A673 (cell line): Measurements from ENCODE around the gene GALNT10.

ENCODE experiments used
- EZH2 ChIP-seq: fragments of 200-600 bp; sonication (generic); IDR thresholded peaks from 2 replicates; pipeline ENCODE4 v1.6.1; 2017; ENCODE audit warnings: borderline replicate concordance, low read depth, mild to moderate bottlenecking, mixed read lengths, antibody characterized with exemption, low read length; ENCODE audit not compliant: poor library complexity, severe bottlenecking
- TF ChIP-seq, protein P1 (sequence below): fragments of 300-800, 200-600 bp; sonication (generic); conservative IDR thresholded peaks from 2 replicates; pipeline ENCODE4 v1.5.1; 2017; ENCODE audit warnings: low read depth, mild to moderate bottlenecking, antibody characterized with exemption, low read length, moderate library complexity, mixed read lengths

DNA sequence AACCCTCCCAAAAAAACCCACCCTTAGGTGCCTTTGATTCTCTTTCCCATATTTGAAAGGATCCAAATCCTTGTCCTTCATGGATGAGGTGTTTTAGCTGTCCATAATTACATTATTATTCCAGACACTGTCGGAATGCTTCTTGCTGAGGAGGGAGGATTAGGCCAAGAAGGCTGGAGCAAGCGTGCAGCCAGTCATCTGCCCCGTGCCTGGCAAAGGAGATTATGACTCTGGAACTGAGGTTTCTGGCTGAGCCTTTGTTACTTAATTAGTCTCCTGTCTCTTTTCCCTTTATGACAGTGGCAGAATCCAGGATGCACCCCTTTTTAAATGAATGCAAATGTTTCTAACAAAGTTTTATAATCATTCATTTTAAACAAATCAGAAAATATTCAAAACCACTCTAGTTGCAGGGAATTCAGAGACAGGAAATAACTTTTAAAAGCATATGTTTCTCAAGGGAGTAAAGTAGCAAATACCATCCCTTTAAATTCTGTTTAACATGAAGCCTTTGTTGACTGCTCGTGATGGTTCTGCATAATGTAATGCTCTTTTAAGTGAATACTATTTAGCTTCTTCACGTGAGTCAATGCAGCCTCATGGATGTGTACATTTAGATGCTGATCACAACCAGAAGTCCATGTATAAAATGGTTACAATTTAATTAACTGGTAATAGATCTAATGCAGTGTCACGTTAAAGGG, 69.8 kb downstream of the GALNT10 start:
- TF ChIP-seq, protein P1, sequence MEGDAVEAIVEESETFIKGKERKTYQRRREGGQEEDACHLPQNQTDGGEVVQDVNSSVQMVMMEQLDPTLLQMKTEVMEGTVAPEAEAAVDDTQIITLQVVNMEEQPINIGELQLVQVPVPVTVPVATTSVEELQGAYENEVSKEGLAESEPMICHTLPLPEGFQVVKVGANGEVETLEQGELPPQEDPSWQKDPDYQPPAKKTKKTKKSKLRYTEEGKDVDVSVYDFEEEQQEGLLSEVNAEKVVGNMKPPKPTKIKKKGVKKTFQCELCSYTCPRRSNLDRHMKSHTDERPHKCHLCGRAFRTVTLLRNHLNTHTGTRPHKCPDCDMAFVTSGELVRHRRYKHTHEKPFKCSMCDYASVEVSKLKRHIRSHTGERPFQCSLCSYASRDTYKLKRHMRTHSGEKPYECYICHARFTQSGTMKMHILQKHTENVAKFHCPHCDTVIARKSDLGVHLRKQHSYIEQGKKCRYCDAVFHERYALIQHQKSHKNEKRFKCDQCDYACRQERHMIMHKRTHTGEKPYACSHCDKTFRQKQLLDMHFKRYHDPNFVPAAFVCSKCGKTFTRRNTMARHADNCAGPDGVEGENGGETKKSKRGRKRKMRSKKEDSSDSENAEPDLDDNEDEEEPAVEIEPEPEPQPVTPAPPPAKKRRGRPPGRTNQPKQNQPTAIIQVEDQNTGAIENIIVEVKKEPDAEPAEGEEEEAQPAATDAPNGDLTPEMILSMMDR = no peak
- TF ChIP-seq EZH2 = no peak
